ENCODE data around the gene CLCN1. TPM values are rescaled to one million over a fixed set of nuclear protein-coding genes. Genes with fewer than 3 reads are reported as not detected.
"Not testable (repeated sequence)": the region's sequence is repeated elsewhere in the genome, so short reads cannot be mapped to it uniquely, and the experiment has no call there.

Gene CLCN1
- total RNA-seq, 1 experiment from 2014 or later = not detected

DNA sequence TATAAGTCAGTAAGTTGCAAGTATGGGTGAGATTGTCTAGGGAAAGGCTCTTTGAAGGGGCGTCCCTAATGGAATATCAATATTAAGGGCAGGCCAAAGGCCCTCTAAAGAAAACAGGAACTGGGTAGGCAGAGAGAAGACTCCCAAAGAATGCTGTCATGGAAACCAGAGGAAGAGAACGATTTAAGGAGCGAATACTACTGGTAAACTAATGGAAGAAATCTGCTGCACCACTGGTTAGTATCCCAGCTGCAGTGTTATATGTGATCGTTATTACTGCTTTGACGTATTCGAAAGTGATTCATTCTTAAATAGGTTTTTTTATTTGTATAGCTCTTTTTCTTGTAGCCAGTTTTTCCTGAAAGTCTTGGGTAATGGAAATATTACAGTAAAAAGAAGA is 26.5 kb upstream of the CLCN1 start:
- in situ Hi-C loops (cut with HindIII; ENCODE audit: low pct_unique_long_range_greater_than_20kb, low sequenced_read_pairs) = no loop called here
- no peak for DNase-seq (ENCODE audit: low read depth)

DNA sequence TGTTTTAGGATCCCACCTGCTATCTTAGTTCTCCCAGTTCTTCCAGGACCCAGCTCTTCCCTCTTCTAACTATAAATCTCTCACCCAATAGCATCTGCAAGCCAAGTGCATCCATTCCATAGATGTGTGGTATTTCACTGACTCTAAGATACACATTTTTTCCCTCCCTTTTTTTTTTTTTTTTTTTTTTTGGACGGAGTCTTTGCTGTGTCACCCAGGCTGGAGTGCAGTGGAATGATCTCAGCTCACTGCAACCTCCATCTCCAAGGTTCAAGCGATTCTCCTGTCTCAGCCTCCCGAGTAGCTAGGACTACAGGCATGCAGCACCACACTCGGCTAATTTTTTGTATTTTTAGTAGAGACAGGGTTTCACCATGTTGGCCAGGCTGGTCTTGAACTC is 26.0 kb upstream of the CLCN1 start:
- in situ Hi-C loops (cut with HindIII; ENCODE audit: low pct_unique_long_range_greater_than_20kb, low sequenced_read_pairs); DNase-seq (ENCODE audit: low read depth): not testable (repeated sequence)

GRCh38 chr7:143290293-143290692 is 25.6 kb upstream of the CLCN1 start:
- no peak for DNase-seq (ENCODE audit: low read depth)
- in situ Hi-C loops (cut with HindIII; ENCODE audit: low pct_unique_long_range_greater_than_20kb, low sequenced_read_pairs) = no loop called here

DNA sequence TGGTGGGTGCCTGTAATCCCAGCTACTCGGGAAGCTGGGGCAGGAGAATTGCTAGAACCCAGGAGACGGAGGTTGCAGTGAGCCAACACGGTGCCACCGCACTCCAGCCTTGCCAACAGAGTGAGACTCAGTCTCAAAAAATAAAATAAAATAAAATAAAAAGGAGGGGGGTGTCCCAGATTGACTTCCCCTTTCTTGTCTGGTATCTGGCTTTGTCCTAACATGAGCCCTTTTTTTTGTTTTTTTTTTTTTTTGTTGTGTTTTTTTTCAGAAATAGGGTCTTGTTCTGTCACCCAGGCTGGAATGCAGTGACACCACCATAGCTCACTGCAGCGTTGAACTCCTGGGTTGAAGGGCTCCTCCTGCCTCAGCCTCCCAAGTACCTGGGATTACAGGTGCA is 23.0 kb upstream of the CLCN1 start:
- DNase-seq (ENCODE audit: low read depth) = no peak
- in situ Hi-C loops (cut with HindIII; ENCODE audit: low pct_unique_long_range_greater_than_20kb, low sequenced_read_pairs) = no loop called here

- peak; percentile 35 for DNase-seq (ENCODE audit: low read depth)
- in situ Hi-C loops (cut with HindIII; ENCODE audit: low pct_unique_long_range_greater_than_20kb, low sequenced_read_pairs) = no loop called here
Measured at GRCh38 chr7:143295870-143296269, 20.0 kb upstream of the CLCN1 start.

DNA sequence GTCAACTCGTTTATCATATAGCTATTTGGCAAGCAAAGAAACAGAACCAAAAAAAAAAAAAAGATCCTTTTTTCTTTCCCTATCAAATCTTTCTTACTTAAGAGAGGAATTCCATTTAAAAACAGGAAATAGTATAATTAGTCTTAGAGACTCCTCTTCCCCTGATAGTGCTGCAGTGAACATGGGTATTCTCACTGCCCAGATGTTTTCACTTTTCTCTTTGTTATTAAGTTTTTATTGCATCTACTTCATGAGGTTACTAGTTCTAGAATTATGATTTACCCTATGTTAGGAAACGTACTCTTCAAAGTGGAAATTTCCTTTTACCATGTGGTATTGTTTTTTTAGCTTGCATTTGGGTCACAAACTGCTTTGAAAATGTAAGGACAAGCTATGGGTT is 19.2 kb upstream of the CLCN1 start:
- no peak for DNase-seq (ENCODE audit: low read depth)
- in situ Hi-C loops (cut with HindIII; ENCODE audit: low pct_unique_long_range_greater_than_20kb, low sequenced_read_pairs) = no loop called here

DNA sequence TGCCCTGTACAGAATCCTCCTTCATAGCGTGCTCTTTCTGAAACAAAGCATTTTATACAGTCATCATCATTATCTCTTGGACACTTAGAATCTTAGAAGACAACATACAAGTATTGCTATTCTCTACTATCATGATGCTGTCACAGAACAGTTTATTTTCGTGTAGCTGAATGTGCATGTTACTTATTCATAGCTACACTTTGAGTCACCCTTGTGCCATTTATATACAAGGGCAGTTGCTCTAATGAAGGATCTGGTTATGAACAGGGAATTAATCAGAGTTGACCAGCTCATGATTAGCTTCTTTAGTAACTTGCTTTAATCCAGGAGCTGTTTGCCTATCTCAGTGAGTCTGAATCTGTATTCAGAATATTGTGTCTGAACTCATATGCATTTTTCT is 16.6 kb upstream of the CLCN1 start:
- DNase-seq (ENCODE audit: low read depth) = no peak
- in situ Hi-C loops (cut with HindIII; ENCODE audit: low pct_unique_long_range_greater_than_20kb, low sequenced_read_pairs) = no loop called here

- no peak for DNase-seq (ENCODE audit: low read depth)
- in situ Hi-C loops (cut with HindIII; ENCODE audit: low pct_unique_long_range_greater_than_20kb, low sequenced_read_pairs) = no loop called here
Measured at GRCh38 chr7:143299840-143300239, 16.1 kb upstream of the CLCN1 start.

- in situ Hi-C loops (cut with HindIII; ENCODE audit: low pct_unique_long_range_greater_than_20kb, low sequenced_read_pairs) = no loop called here
- no peak for DNase-seq (ENCODE audit: low read depth)
Measured at GRCh38 chr7:143300959-143301935, 14.7 kb upstream of the CLCN1 start.

DNA sequence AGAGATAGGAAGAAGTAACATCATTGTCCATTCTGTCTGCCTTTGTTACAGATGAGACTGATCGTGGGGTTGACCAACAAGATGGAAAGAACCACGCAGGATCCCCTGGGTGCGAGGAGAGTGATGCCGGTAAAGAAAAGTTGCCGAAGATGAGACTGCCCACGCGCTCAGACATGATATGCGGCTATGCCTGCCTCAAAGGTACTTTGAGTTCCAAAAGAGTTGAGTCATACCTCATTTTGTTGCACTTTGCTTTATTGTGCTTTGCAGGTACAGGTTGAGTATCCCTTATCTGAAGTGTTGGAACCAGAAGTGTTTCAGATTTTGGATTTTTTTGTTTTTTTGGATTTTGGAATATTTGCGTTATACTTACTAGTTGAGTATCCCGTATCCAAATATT is 12.2 kb upstream of the CLCN1 start:
- no peak for DNase-seq (ENCODE audit: low read depth)
- in situ Hi-C loops (cut with HindIII; ENCODE audit: low pct_unique_long_range_greater_than_20kb, low sequenced_read_pairs) = no loop called here

DNA sequence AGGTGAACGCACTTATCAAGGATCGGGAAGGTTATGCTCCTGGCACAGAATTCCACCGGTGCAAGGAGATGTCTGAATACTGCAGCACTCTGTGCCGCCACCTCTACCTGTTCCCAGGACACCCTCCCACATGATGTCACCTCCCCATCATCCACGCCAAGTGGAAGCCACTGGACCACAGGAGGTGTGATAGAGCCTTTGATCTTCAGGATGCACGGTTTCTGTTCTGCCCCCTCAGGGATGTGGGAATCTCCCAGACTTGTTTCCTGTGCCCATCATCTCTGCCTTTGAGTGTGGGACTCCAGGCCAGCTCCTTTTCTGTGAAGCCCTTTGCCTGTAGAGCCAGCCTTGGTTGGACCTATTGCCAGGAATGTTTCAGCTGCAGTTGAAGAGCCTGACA is 11.0 kb upstream of the CLCN1 start:
- in situ Hi-C loops (cut with HindIII; ENCODE audit: low pct_unique_long_range_greater_than_20kb, low sequenced_read_pairs) = no loop called here
- DNase-seq (ENCODE audit: low read depth) = no peak

- in situ Hi-C loops (cut with HindIII; ENCODE audit: low pct_unique_long_range_greater_than_20kb, low sequenced_read_pairs) = no loop called here
- peak; percentile 14 for DNase-seq (ENCODE audit: low read depth)
Measured at GRCh38 chr7:143305423-143306070, 10.4 kb upstream of the CLCN1 start.

DNA sequence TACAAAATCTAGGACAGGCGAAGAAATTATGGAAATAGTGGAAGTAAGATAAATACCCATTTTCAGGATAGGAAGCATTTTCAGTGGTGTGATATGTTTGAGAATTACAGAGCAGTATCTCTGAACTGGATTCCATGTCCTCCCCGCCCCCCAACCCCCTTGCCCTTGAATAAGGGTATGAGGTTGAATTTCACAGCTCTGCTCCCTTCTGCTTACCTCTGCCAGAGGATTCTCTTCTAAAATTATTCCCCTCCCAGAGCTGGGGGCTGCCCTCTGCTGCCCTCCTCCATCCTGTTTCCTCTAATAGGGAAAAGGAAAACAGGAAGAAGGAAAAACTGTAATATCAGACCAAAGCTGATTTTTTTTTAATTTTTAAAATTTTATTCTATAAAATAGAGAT is 7.3 kb upstream of the CLCN1 start:
- in situ Hi-C loops (cut with HindIII; ENCODE audit: low pct_unique_long_range_greater_than_20kb, low sequenced_read_pairs) = no loop called here
- no peak for DNase-seq (ENCODE audit: low read depth)

DNA sequence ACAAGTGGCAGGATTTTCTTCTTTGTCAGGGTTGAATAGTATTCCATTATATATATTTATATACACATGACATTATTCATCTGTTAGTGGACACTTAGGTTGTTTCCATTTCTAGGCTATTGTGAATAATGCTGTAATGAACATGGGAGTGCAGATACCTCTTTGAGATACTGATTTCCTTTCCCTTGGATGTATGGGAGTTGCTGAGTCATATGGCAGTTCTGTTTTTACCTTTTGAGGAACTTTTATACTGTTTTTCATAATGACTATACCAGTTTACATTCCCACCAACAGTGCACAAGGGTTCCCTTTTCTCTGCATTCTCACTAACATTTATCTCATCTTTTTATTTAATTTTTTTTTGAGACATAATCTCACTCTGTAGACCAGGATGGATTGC is 1.8 kb upstream of the CLCN1 start:
- in situ Hi-C loops (cut with HindIII; ENCODE audit: low pct_unique_long_range_greater_than_20kb, low sequenced_read_pairs) = no loop called here
- no peak for DNase-seq (ENCODE audit: low read depth)

DNA sequence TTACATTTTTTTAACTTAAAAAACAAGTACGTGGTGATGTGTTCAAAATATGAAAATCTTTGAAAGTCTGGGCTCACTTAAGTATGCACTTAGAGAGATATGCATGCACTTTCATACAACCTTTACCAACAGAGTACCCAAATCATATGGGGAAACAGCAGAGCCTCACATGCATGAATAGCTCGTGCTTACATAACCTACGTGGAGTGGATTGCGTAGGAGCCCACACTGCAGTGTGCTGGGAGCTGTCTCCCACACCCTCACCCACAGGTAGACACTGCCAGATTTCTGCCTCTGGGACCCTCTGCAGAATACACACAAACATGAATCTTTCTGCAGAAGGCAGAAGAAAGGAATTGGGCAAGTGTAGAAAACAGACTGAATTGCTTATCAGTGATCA is 581 bp downstream of the CLCN1 start:
- in situ Hi-C loops (cut with HindIII; ENCODE audit: low pct_unique_long_range_greater_than_20kb, low sequenced_read_pairs) = no loop called here

DNA sequence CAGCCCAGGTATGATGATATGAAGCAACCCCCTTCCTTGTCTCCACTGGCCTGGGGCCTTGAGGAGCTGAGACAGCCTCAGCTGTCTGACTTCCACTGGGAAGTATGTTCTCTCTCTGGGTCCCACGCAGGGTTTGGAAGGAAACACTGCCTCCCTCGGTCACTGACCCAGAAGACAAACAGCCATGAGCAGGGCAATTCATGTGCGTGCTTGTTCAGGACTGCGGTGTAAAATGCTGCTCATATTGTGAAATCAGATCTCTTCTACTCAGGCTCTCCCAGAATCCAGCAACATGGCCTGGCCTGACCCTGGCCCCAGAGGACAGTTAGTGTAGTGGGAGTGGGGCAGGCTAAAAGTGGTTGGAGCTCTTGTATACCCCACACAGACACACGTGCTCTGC is 2.8 kb downstream of the CLCN1 start:
- in situ Hi-C loops (cut with HindIII; ENCODE audit: low pct_unique_long_range_greater_than_20kb, low sequenced_read_pairs) = no loop called here
- no peak for DNase-seq (ENCODE audit: low read depth)

More for the DNA sequence above, 581 bp downstream of the CLCN1 start:
- no peak for DNase-seq (ENCODE audit: low read depth)

DNA sequence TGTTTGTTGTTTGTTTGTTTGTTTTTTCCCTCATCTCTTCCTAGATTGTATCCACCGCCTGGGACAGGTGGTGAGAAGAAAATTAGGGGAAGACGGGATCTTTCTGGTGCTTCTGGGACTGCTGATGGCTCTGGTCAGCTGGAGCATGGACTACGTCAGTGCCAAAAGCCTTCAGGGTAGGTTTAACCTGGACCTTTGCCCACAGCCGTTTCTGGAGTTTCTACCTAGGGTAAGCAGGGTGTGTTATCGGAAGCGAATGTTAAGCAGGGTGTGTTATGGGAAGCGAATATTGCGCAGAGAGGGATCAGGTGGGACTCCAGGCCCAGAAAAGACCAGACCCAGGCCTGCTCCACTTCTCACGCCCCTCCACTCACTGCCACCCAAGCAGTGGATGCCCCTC is 4.7 kb downstream of the CLCN1 start:
- in situ Hi-C loops (cut with HindIII; ENCODE audit: low pct_unique_long_range_greater_than_20kb, low sequenced_read_pairs) = no loop called here

GRCh38 chr7:143321242-143321641 is 5.3 kb downstream of the CLCN1 start:
- no peak for DNase-seq (ENCODE audit: low read depth)
- in situ Hi-C loops (cut with HindIII; ENCODE audit: low pct_unique_long_range_greater_than_20kb, low sequenced_read_pairs) = no loop called here

More for the DNA sequence above, 4.7 kb downstream of the CLCN1 start:
- DNase-seq (ENCODE audit: low read depth) = no peak

GRCh38 chr7:143321734-143322133 is 5.8 kb downstream of the CLCN1 start:
- no peak for DNase-seq (ENCODE audit: low read depth)
- in situ Hi-C loops (cut with HindIII; ENCODE audit: low pct_unique_long_range_greater_than_20kb, low sequenced_read_pairs) = no loop called here
